ENCODE measurements around the gene ANTXR2.

ANTXR2 gene

DNA sequence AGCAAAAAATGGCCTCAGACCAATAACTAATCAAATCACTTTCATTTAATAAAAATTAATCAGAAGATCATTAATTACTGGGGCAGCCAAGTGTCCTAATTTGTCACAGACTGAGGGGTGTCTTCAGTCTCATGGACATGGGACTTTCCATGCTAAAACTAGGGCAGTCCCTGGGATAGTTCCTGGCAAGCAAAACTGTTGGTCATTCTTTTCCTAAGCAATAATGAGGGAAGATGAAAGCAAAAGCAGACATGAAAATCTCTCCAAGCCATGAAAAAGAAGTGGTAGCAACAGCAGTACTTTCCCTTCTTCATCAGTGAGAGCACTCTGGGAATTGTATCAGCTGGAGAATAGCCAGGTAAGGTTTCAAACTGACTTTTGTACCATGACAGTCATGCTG, 3.7 kb upstream of the ANTXR2 start:
- Histone ChIP-seq H3K4me1 (no peaks in the 10 kb centered on the region), H3K27me3 (ENCODE audit: control insufficient read depth, insufficient read depth, low read length) (no peaks in the 10 kb centered on the region), H3K36me3 (ENCODE audit: control insufficient read depth, insufficient read depth, low read length) (no peaks in the 10 kb centered on the region), H3K9ac (no peak overlapping the region), H3K79me2 (no peaks in the 10 kb centered on the region), H3K4me2 (ENCODE audit: low read length) (no peak overlapping the region), H3K4me3 (ENCODE audit: low read depth, low read length) (no peak overlapping the region), H3K27ac (no peak overlapping the region), H2AFZ (no peak overlapping the region), H3K9me3 (ENCODE audit: control insufficient read depth, low read length) (no peaks in the 10 kb centered on the region)
- TF ChIP-seq, protein P1, sequence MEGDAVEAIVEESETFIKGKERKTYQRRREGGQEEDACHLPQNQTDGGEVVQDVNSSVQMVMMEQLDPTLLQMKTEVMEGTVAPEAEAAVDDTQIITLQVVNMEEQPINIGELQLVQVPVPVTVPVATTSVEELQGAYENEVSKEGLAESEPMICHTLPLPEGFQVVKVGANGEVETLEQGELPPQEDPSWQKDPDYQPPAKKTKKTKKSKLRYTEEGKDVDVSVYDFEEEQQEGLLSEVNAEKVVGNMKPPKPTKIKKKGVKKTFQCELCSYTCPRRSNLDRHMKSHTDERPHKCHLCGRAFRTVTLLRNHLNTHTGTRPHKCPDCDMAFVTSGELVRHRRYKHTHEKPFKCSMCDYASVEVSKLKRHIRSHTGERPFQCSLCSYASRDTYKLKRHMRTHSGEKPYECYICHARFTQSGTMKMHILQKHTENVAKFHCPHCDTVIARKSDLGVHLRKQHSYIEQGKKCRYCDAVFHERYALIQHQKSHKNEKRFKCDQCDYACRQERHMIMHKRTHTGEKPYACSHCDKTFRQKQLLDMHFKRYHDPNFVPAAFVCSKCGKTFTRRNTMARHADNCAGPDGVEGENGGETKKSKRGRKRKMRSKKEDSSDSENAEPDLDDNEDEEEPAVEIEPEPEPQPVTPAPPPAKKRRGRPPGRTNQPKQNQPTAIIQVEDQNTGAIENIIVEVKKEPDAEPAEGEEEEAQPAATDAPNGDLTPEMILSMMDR (IDR thresholded peaks at IDR 0.05) = no peak

DNA sequence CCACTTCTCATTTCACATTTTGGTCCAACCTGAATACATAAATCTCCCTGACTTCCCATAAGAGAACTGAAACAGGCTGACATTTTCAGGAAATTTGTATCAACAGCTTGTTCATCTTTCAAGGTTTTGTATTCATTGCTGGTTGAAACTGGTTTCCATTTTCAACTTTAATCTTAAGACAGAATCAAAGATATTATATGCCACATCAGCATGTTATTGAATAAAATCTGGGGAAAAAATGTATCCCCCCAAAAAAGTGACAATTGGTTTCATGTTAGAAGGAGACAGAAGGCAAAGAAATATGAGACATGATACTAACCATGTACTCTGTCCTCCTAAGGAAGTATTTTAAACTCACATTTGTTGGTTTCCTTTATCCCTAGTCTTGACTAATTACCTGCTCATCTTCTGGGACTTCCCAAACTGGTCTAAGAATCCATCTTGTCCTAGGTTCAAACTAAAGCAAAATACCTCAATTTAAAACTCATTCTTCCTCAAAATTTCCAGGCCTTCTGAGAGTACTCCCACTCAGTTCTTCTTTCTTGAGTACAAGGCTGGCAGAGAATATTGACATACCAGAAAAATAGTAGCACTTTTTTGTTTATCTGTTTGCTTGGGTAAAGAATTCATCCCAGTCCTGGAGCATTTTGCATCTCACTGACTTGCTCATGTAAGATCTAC, 3.1 kb upstream of the ANTXR2 start:
- Histone ChIP-seq H3K27ac (no peak overlapping the region), H3K4me1 (peaks cover 2% of the 10 kb centered on the region), H3K9me3 (ENCODE audit: control insufficient read depth, low read length) (no peaks in the 10 kb centered on the region)

DNA sequence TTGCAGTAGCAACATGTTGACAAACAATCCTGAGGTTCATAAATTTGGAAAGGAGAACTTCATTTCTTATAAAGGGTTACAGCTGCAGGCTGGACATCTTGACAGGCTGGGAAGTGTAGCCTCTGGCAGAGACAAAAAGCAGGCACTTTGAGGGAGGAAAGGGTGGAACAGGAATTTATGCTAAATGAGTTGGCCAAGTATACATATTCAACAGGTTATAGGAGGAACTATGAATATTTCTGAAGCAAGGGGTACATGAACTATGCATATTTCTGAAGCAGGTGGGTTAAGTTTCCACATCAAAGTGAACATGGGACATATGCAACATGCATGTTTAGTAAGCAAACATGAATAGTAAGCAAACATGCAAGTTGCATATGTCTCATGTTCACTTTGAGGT, 1.6 kb upstream of the ANTXR2 start:
- H3K27me3 ChIP-seq (ENCODE audit: control insufficient read depth, insufficient read depth, low read length) = no peaks in the 10 kb centered on the region
- H3K79me2 ChIP-seq = no peaks in the 10 kb centered on the region
- no peak overlapping the region for H3K4me2 ChIP-seq (ENCODE audit: low read length)
- H3K27ac ChIP-seq = no peak overlapping the region
- no peaks in the 10 kb centered on the region for H3K9me3 ChIP-seq (ENCODE audit: control insufficient read depth, low read length)
- no peak overlapping the region for H2AFZ ChIP-seq
- no peak overlapping the region for H3K9ac ChIP-seq
- TF ChIP-seq, protein P1 (IDR thresholded peaks at IDR 0.05) = no peak
- peaks cover 2% of the 10 kb centered on the region for H3K4me1 ChIP-seq
- H3K36me3 ChIP-seq (ENCODE audit: control insufficient read depth, insufficient read depth, low read length) = no peaks in the 10 kb centered on the region
- H3K4me3 ChIP-seq (ENCODE audit: low read depth, low read length) = no peak overlapping the region

More for the DNA sequence above, 3.1 kb upstream of the ANTXR2 start:
- Histone ChIP-seq H3K9ac (no peak overlapping the region), H3K4me2 (ENCODE audit: low read length) (no peak overlapping the region), H3K27me3 (ENCODE audit: control insufficient read depth, insufficient read depth, low read length) (no peaks in the 10 kb centered on the region), H3K79me2 (no peaks in the 10 kb centered on the region), H3K36me3 (ENCODE audit: control insufficient read depth, insufficient read depth, low read length) (no peaks in the 10 kb centered on the region), H3K4me3 (ENCODE audit: low read depth, low read length) (no peak overlapping the region), H2AFZ (no peak overlapping the region)
- TF ChIP-seq, protein P1 (IDR thresholded peaks at IDR 0.05) = no peak

DNA sequence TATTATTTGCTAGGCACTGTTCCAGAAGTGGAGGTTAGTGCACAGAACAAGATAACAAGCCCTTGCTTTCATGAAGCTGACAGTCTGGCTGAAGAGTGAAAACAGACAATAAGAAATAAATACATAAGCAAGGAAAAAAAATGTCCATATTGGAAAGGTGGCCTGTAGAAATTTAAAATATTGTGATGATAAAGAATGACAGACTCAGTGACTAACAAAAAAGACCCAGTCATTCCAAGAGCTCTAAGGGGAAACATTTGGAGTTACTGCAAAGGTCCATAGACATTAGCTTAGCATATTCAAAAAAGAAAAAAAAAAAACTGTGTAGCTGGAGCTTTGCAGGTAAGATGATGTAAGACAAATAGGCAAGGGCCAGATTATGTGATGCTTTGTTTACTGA, 1.0 kb upstream of the ANTXR2 start:
- no peaks in the 10 kb centered on the region for H3K36me3 ChIP-seq (ENCODE audit: control insufficient read depth, insufficient read depth, low read length)
- H3K9me3 ChIP-seq (ENCODE audit: control insufficient read depth, low read length) = no peaks in the 10 kb centered on the region
- TF ChIP-seq, protein P1 (IDR thresholded peaks at IDR 0.05) = no peak
- H3K27ac ChIP-seq = no peak overlapping the region
- no peak overlapping the region for H3K4me2 ChIP-seq (ENCODE audit: low read length)
- peaks cover 2% of the 10 kb centered on the region for H3K4me1 ChIP-seq
- H3K9ac ChIP-seq = no peak overlapping the region
- H3K79me2 ChIP-seq = no peaks in the 10 kb centered on the region
- H3K4me3 ChIP-seq (ENCODE audit: low read depth, low read length) = no peak overlapping the region
- H3K27me3 ChIP-seq (ENCODE audit: control insufficient read depth, insufficient read depth, low read length) = no peaks in the 10 kb centered on the region
- no peak overlapping the region for H2AFZ ChIP-seq

DNA sequence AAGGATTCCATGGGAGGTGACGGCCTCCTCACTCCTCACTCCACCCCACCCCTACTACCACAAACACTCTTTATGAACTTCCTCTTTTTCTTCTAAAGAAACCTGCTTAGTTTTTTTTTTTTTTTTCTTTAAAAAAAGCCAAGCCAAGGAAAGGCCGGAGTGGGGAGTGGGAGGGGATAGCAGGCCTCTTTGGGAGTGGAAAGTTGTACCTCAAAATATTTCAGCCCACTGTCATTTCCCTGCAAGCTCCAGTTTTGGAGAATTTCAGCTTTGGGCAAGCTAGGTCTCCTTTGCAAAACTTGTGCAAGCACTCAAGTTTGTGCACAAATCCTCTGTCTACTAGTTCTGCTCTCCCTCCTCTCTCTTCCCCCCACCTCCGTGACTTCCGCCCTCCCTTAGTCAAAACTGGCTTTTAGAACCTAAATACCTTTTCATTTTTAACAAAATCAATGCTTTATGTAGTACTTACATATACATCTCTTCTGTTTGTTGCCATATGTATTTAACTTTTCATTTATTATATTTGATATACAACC, 512 bp upstream of the ANTXR2 start:
- Histone ChIP-seq H3K4me3 (ENCODE audit: low read depth, low read length) (peak overlapping the region; percentile 92), H3K27me3 (ENCODE audit: control insufficient read depth, insufficient read depth, low read length) (no peaks in the 10 kb centered on the region), H3K9me3 (ENCODE audit: control insufficient read depth, low read length) (no peaks in the 10 kb centered on the region), H3K79me2 (no peaks in the 10 kb centered on the region), H3K4me1 (peaks cover 2% of the 10 kb centered on the region), H3K27ac (no peak overlapping the region), H3K4me2 (ENCODE audit: low read length) (peak overlapping the region; percentile 90), H2AFZ (peak overlapping the region; percentile 90), H3K36me3 (ENCODE audit: control insufficient read depth, insufficient read depth, low read length) (no peaks in the 10 kb centered on the region), H3K9ac (no peak overlapping the region)
- TF ChIP-seq, protein P1 (IDR thresholded peaks at IDR 0.05) = no peak

All from parathyroid adenoma (tissue), 2 donors.